HTERT RPE-1 (cell line): ENCODE results near the gene POLR3GL.
"Not testable (repeated sequence)": the region's sequence is repeated elsewhere in the genome, so short reads cannot be mapped to it uniquely, and the experiment has no call there.

Source experiments
- in situ Hi-C: fragments of 300-500 bp; cut with MboI; formaldehyde crosslinking; loops from 4 replicates; pipeline ENCODE4 v1.14.3; 2020; ENCODE audit warnings: low sequenced_read_pairs

The POLR3GL gene

GRCh38 chr1:145964328-145965118 is at the start of gene POLR3GL, which contains the start of gene ANKRD34A:
Gene POLR3GL, plus strand, starts transcription at chr1:145964690. Its CDS starts 10,176 bp downstream, at chr1:145974866.
Gene ANKRD34A, minus strand, starts transcription at chr1:145964575. Its CDS starts 2,816 bp downstream, at chr1:145961759.
- in situ Hi-C loops = no loop called here

GRCh38 chr1:145916745-145917144 is 47.7 kb upstream of the POLR3GL start:
- in situ Hi-C loops = no loop called here

GRCh38 chr1:145917595-145917994 is 46.9 kb upstream of the POLR3GL start:
- in situ Hi-C loops = no loop called here

GRCh38 chr1:145918144-145918991 is 46.1 kb upstream of the POLR3GL start, which contains the start of gene PEX11B:
Gene PEX11B, minus strand, starts transcription at chr1:145918717. Its CDS starts 29 bp downstream, at chr1:145918688.
- in situ Hi-C loops = no loop called here

GRCh38 chr1:145918992-145919939 is 45.2 kb upstream of the POLR3GL start:
- in situ Hi-C loops = no loop called here

GRCh38 chr1:145920297-145920696 is 44.2 kb upstream of the POLR3GL start:
- in situ Hi-C loops = not testable (repeated sequence)

- in situ Hi-C loops = no loop called here
Measured at GRCh38 chr1:145922266-145922665, 42.2 kb upstream of the POLR3GL start.

GRCh38 chr1:145926686-145927062 is 37.8 kb upstream of the POLR3GL start:
- in situ Hi-C loops = no loop called here

- in situ Hi-C loops = no loop called here
Measured at GRCh38 chr1:145927063-145927886, 37.2 kb upstream of the POLR3GL start, which contains the start of gene RBM8A. Gene RBM8A, minus strand, starts transcription at chr1:145927484. Its CDS starts 58 bp downstream, at chr1:145927426.

GRCh38 chr1:145927916-145928643 is 36.4 kb upstream of the POLR3GL start:
- in situ Hi-C loops = no loop called here

- in situ Hi-C loops = not testable (repeated sequence)
Measured at GRCh38 chr1:145932522-145933009, 31.9 kb upstream of the POLR3GL start.

GRCh38 chr1:145935708-145936107 is 28.8 kb upstream of the POLR3GL start:
- in situ Hi-C loops = no loop called here

- in situ Hi-C loops = no loop called here
Measured at GRCh38 chr1:145936247-145936646, 28.2 kb upstream of the POLR3GL start.

- in situ Hi-C loops = no loop called here
Measured at GRCh38 chr1:145937436-145937835, 27.1 kb upstream of the POLR3GL start.

- in situ Hi-C loops = no loop called here
Measured at GRCh38 chr1:145942405-145942804, 22.1 kb upstream of the POLR3GL start.

- in situ Hi-C loops = no loop called here
Measured at GRCh38 chr1:145942871-145943270, 21.6 kb upstream of the POLR3GL start.

- in situ Hi-C loops = no loop called here
Measured at GRCh38 chr1:145944532-145944931, 20.0 kb upstream of the POLR3GL start.

- in situ Hi-C loops = no loop called here
Measured at GRCh38 chr1:145946477-145946986, 18.0 kb upstream of the POLR3GL start.
